Keratinocyte (primary cell): ENCODE measurements around the gene TRIM38. TPM values are rescaled to one million over a fixed set of nuclear protein-coding genes. Genes with fewer than 3 reads are reported as not detected.

Experiments used
- DNase-seq: peaks from one replicate; pipeline ENCODE4 v3.0.0-alpha.2; 2011; ENCODE audit warnings: low read depth, missing footprints, low spot score
- FAIRE-seq: peaks from 2 replicates; lab custom pipeline; 2011; peaks lifted over from hg19 to GRCh38; lab: Jason Lieb, UNC
- H2AFZ ChIP-seq: 2 replicates; pipeline ENCODE4 v1.6.0; 2012; ENCODE audit warnings: low read length, control low read depth, inconsistent platforms; ENCODE audit not compliant: control insufficient read depth
- H3K27ac ChIP-seq: 2 replicates; pipeline ENCODE4 v1.5.1; 2011; ENCODE audit warnings: low read length; ENCODE audit not compliant: control insufficient read depth, insufficient read depth
- H3K27me3 ChIP-seq: 3 replicates; pipeline ENCODE4 v1.6.0; 2011; ENCODE audit warnings: low read length; ENCODE audit not compliant: control insufficient read depth, insufficient read depth; ENCODE audit errors: extremely low read depth
- H3K36me3 ChIP-seq, 2 experiments: 2 replicates in 1 of 2; 3 replicates in 1 of 2; pipeline ENCODE4 v1.5.1; 2011; ENCODE audit warnings: low read length in 2 of 2, mild to moderate bottlenecking in 1 of 2; ENCODE audit not compliant: control insufficient read depth in 2 of 2, insufficient read depth in 2 of 2; ENCODE audit errors: extremely low read depth in 1 of 2
- H3K4me1 ChIP-seq: 3 replicates; pipeline ENCODE4 v1.5.1; 2011; ENCODE audit warnings: low read length; ENCODE audit not compliant: control insufficient read depth, insufficient read depth; ENCODE audit errors: extremely low read depth
- H3K4me2 ChIP-seq: 3 replicates; pipeline ENCODE4 v1.6.0; 2011; ENCODE audit warnings: low read depth, low read length; ENCODE audit not compliant: control insufficient read depth, insufficient read depth; ENCODE audit errors: extremely low read depth
- H3K4me3 ChIP-seq, 3 experiments: fragments of 200-600 bp in 1 of 3; sonication (generic) in 1 of 3; 2 replicates in 2 of 3; 3 replicates in 1 of 3; pipeline ENCODE4 v1.5.1; 2011 to 2016; ENCODE audit warnings: low read length in 3 of 3, mild to moderate bottlenecking in 3 of 3, control low read depth in 2 of 3, inconsistent platforms in 1 of 3, low read depth in 1 of 3, mixed read lengths in 1 of 3, mixed run types in 1 of 3, moderate library complexity in 1 of 3; ENCODE audit not compliant: control insufficient read depth in 2 of 3, insufficient read depth in 2 of 3; ENCODE audit errors: extremely low read depth in 1 of 3
- H3K79me2 ChIP-seq: 2 replicates; pipeline ENCODE4 v1.6.0; 2012; ENCODE audit warnings: low read length; ENCODE audit not compliant: control insufficient read depth, insufficient read depth
- H3K9ac ChIP-seq: 3 replicates; pipeline ENCODE4 v1.6.0; 2011; ENCODE audit warnings: low read length; ENCODE audit not compliant: control insufficient read depth, insufficient read depth; ENCODE audit errors: extremely low read depth
- H3K9me1 ChIP-seq: 3 replicates; pipeline ENCODE4 v1.6.0; 2011; ENCODE audit warnings: low read length; ENCODE audit not compliant: control insufficient read depth, insufficient read depth; ENCODE audit errors: extremely low read depth
- H3K9me3 ChIP-seq: 2 replicates; pipeline ENCODE4 v1.5.1; 2012; ENCODE audit warnings: low read depth, low read length; ENCODE audit not compliant: control insufficient read depth
- H4K20me1 ChIP-seq: 3 replicates; pipeline ENCODE4 v1.6.0; 2011; ENCODE audit warnings: low read length; ENCODE audit not compliant: control insufficient read depth, insufficient read depth; ENCODE audit errors: extremely low read depth
- CTCF ChIP-seq, 3 experiments: IDR thresholded peaks in 1 of 3; conservative IDR thresholded peaks in 1 of 3; optimal IDR thresholded peaks in 1 of 3; 2 replicates in 2 of 3; 3 replicates in 1 of 3; pipeline versions ENCODE3 to v1.5.1; 2011; ENCODE audit warnings: low read length in 3 of 3, mild to moderate bottlenecking in 3 of 3, moderate library complexity in 2 of 3, control low read depth in 1 of 3, inconsistent platforms in 1 of 3; ENCODE audit not compliant: insufficient read depth in 2 of 3; ENCODE audit errors: extremely low read depth in 1 of 3
- EZH2 ChIP-seq: IDR thresholded peaks from one replicate; pipeline ENCODE4 v1.6.1; 2012; ENCODE audit warnings: inconsistent platforms, mild to moderate bottlenecking, low read length, moderate library complexity
- dilution Hi-C: fragments of 300-500 bp; cut with MboI; formaldehyde crosslinking; loops from one replicate; pipeline ENCODE4 v1.7.0; 2020; ENCODE audit warnings: low sequenced_read_pairs; ENCODE audit not compliant: extremely low pct_ligation_motif_present
- polyA plus RNA-seq, 5 experiments: library from polyadenylated mRNA; depleted of rRNA in 3 of 5; stranded (reverse) in 3 of 5; stranded (forward) in 1 of 5; unstranded in 1 of 5; fragments of >200 nt; gene quantifications; 1 replicate in 1 of 5; 2 replicates in 3 of 5; 3 replicates in 1 of 5; pipeline versions ENCODE4 v1.2.1 to v1.2.3, GENCODE V29; 2011 to 2012; ENCODE audit warnings: missing spikeins in 2 of 5, low read depth in 1 of 5, low replicate concordance in 1 of 5

The TRIM38 gene
- polyA plus RNA-seq, 1 donor (not counting 4 experiments of a cell fraction or from before 2014, with no cell fraction given) = 7.8 TPM

GRCh38 chr6:26019967-26020328 is 57.3 kb downstream of the TRIM38 start:
- H3K4me1 ChIP-seq = peaks cover 31% of the 10 kb centered on the region
- TF ChIP-seq EZH2 (no peak), CTCF (optimal IDR thresholded peaks at IDR 0.05 in 1 of 3, IDR thresholded peaks at IDR 0.05 in 1 of 3, conservative IDR thresholded peaks at IDR 0.05 in 1 of 3; ENCODE audit: extremely low read depth in 1 of 3, insufficient read depth in 2 of 3, low read length in 3 of 3) (no peak)
- peak overlapping the region; percentile 38 to 66 (median 40) for H3K4me3 ChIP-seq
- peak overlapping the region; percentile 96 for H3K27ac ChIP-seq
- no peak for DNase-seq
- H3K36me3 ChIP-seq = no peaks in the 10 kb centered on the region
- no peaks in the 10 kb centered on the region for H4K20me1 ChIP-seq
- dilution Hi-C loops = no loop called here
- H3K27me3 ChIP-seq = no peaks in the 10 kb centered on the region
- no peaks in the 10 kb centered on the region for H3K79me2 ChIP-seq
- no peaks in the 10 kb centered on the region for H3K9me3 ChIP-seq
- no peak for FAIRE-seq
- H3K4me2 ChIP-seq = peak overlapping the region; percentile 84
- no peaks in the 10 kb centered on the region for H3K9me1 ChIP-seq
- peak overlapping the region; percentile 87 for H3K9ac ChIP-seq
- H2AFZ ChIP-seq = peak overlapping the region; percentile 35

- Histone ChIP-seq H3K79me2 (no peaks in the 10 kb centered on the region), H3K9me1 (no peaks in the 10 kb centered on the region), H4K20me1 (no peaks in the 10 kb centered on the region), H3K4me1 (peaks cover 33% of the 10 kb centered on the region), H3K27ac (peak overlapping the region; percentile 96), H3K4me3 (peak overlapping the region; percentile 40 to 67 (median 66)), H3K4me2 (peak overlapping the region; percentile 84), H3K9ac (peak overlapping the region; percentile 87), H3K9me3 (no peaks in the 10 kb centered on the region), H2AFZ (peak overlapping the region; percentile 70), H3K27me3 (no peaks in the 10 kb centered on the region), H3K36me3 (no peaks in the 10 kb centered on the region)
- FAIRE-seq (peak; percentile 91), DNase-seq (no peak)
- dilution Hi-C loops = no loop called here
- TF ChIP-seq EZH2 (no peak), CTCF (optimal IDR thresholded peaks at IDR 0.05 in 1 of 3, IDR thresholded peaks at IDR 0.05 in 1 of 3, conservative IDR thresholded peaks at IDR 0.05 in 1 of 3; ENCODE audit: extremely low read depth in 1 of 3, insufficient read depth in 2 of 3, low read length in 3 of 3) (no peak)
These were observed 57.9 kb downstream of the TRIM38 start for GRCh38 chr6:26020329-26021000.
